ENCODE measurements around the gene KCNK7. TPM values are rescaled to one million over a fixed set of nuclear protein-coding genes. Genes with fewer than 3 reads are reported as not detected.
"Not testable (repeated sequence)": the region's sequence is repeated elsewhere in the genome, so short reads cannot be mapped to it uniquely, and the experiment has no call there.

Gene KCNK7
- total RNA-seq, 1 donor = 1.7 TPM

DNA sequence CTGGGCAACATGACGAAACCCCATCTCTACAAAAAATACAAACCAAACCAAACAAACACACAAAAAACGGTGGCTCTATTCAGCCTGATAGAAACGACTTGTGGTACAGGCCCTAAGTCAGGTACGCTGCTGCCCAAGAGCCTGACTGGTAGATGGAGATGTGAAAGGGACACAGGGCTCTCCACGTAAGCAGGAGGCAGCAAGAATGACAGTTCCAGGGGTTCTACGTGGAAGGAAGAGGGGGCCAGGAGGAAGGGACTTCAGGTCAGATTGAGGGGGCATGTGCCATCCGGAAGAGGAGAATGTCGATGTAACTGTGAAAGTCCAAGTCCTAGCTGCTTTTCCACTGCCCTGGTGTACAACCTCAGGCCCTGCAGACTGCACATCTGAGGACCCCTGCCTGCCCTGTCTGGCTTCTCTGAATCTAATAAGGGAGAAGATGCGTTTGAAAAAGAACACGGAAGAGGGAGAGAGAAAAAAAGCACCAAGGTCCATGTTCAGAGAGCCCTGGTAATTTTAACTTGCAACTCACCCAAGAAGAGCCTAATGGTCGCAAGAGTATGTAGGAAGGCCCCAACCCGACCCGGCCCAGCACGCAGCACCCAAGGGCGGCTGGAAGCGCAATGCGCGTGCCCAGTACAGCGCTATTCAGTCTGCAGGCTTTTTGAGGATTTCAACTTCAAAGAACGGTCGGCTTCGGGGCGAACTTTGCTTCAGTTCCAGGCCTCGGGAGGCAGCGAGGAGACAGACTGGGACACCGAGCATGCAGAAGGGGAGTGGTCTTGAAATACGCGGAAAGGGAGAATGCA is 26.2 kb downstream of the KCNK7 start:
- H3K9me3 ChIP-seq (ENCODE audit: low read depth, low read length) = no peaks in the 10 kb centered on the region
- H3K4me1 ChIP-seq (ENCODE audit: insufficient read depth, low read length) = peaks cover 83% of the 10 kb centered on the region
- no peaks in the 10 kb centered on the region for H3K27me3 ChIP-seq (ENCODE audit: insufficient read depth, low read length)
- peak overlapping the region; percentile 60 for H3K4me3 ChIP-seq (ENCODE audit: low read length)

DNA sequence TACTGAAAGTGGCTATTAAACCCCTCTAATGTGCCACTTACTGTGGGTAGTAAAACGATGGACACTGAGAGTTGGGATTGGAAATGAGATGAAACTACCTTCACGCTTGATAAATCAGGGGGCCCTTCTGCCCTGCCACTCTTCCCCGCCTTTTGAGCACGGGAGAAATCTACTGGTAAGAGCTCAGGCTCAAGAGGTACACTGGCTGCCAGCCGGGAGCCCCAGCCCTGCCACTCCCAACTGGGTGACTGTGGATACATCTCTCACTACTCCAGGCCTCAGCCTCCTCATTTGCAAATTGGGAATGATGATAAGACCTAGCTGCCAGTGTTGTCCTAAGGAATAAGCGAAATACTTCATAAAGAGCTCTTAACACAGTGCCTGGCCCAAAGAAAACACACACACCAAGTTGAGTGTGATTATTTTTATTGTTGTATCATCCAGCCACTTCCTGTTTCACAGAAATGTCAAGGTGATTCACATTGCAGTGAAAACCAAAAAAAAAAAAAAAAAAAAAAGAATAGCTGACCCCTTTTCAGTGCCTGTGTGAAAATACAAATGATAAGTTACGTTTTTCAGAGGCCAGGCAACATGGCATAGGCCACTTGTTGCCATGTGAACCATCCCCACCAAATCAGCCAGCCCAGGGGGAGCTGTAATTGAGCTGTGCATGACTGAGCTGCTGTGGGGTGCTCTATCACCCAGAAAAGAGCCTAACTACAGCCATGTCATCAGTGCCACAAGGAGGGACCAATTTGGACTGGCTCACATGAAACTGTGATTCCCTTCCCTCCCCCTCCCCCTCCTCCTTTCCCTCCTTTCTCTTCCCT is 29.8 kb downstream of the KCNK7 start:
- peaks cover 60% of the 10 kb centered on the region for H3K4me1 ChIP-seq (ENCODE audit: insufficient read depth, low read length)
- H3K9me3 ChIP-seq (ENCODE audit: low read depth, low read length) = no peaks in the 10 kb centered on the region
- H3K4me3 ChIP-seq (ENCODE audit: low read length) = no peak overlapping the region
- no peaks in the 10 kb centered on the region for H3K27me3 ChIP-seq (ENCODE audit: insufficient read depth, low read length)

DNA sequence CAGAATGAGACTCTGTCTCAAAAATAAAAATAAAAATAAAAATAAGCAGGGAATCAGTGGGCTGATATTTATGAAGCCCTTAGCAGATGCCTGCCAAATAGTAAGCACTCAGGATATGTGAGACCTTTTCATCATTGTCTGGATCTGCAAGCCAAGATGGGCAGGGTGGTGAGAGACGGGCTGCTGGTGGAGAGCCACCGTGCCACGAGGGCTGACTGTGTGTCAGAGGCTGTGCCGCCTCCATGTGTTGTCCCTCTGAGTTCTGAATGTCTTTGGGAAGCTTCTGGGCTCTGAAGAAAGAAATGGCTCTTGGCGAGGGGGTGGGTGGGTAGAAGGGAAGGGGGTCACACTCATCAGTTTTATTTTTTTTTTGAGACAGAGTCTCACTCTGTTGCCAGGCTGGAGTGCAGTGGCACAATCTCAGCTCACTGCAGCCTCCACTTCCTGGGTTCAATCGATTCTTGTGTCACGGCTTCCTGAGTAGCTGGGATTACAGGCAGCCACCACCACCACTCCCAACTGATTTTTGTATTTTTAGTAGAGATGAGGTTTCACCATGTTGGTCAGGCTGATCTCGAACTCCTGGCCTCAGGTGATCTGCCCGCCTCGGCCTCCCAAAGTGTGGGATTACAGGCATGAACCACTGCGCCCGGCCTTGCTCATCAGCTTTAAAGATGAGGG is 30.6 kb downstream of the KCNK7 start:
- not testable (repeated sequence) for H3K9me3 ChIP-seq (ENCODE audit: low read depth, low read length); H3K27me3 ChIP-seq (ENCODE audit: insufficient read depth, low read length); H3K4me3 ChIP-seq (ENCODE audit: low read length)
- peaks cover 57% of the 10 kb centered on the region for H3K4me1 ChIP-seq (ENCODE audit: insufficient read depth, low read length)

- H3K4me1 ChIP-seq (ENCODE audit: insufficient read depth, low read length) = peaks cover 56% of the 10 kb centered on the region
- no peak overlapping the region for H3K4me3 ChIP-seq (ENCODE audit: low read length)
- H3K9me3 ChIP-seq (ENCODE audit: low read depth, low read length) = no peaks in the 10 kb centered on the region
- no peaks in the 10 kb centered on the region for H3K27me3 ChIP-seq (ENCODE audit: insufficient read depth, low read length)
Observed at GRCh38 chr11:65563601-65564000, 32.0 kb downstream of the KCNK7 start.

DNA sequence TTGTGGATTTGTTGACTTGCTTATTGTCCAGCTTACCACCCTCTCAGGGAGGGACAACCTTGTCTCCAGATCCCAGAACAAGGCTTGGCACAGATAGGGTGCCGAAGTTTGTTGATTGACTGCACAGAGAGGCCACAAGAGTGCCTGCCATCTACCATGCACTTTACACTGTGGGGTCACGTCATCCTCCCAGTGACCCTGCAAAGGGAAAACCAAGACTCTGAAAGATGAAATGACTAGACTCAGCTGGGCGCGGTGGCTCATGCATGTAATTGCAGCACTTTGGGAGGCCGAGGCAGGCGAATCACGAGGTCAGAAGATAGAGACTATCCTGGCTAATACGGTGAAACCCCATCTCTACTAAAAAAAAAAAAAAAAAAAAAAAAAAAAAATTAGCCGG is 32.8 kb downstream of the KCNK7 start:
- Histone ChIP-seq H3K4me3 (ENCODE audit: low read length) (no peak overlapping the region), H3K4me1 (ENCODE audit: insufficient read depth, low read length) (peaks cover 50% of the 10 kb centered on the region), H3K27me3 (ENCODE audit: insufficient read depth, low read length) (no peaks in the 10 kb centered on the region), H3K9me3 (ENCODE audit: low read depth, low read length) (no peaks in the 10 kb centered on the region)

- Histone ChIP-seq H3K9me3 (ENCODE audit: low read depth, low read length) (no peaks in the 10 kb centered on the region), H3K27me3 (ENCODE audit: insufficient read depth, low read length) (no peaks in the 10 kb centered on the region), H3K4me1 (ENCODE audit: insufficient read depth, low read length) (peaks cover 47% of the 10 kb centered on the region), H3K4me3 (ENCODE audit: low read length) (no peak overlapping the region)
Observed at GRCh38 chr11:65562020-65562419, 33.6 kb downstream of the KCNK7 start.

- Histone ChIP-seq H3K4me1 (ENCODE audit: insufficient read depth, low read length) (peaks cover 40% of the 10 kb centered on the region), H3K4me3 (ENCODE audit: low read length) (no peak overlapping the region), H3K27me3 (ENCODE audit: insufficient read depth, low read length) (no peaks in the 10 kb centered on the region), H3K9me3 (ENCODE audit: low read depth, low read length) (no peaks in the 10 kb centered on the region)
Observed at GRCh38 chr11:65560555-65561418, 34.8 kb downstream of the KCNK7 start.

- H3K27me3 ChIP-seq (ENCODE audit: insufficient read depth, low read length) = no peaks in the 10 kb centered on the region
- H3K9me3 ChIP-seq (ENCODE audit: low read depth, low read length) = no peaks in the 10 kb centered on the region
- peaks cover 39% of the 10 kb centered on the region for H3K4me1 ChIP-seq (ENCODE audit: insufficient read depth, low read length)
- H3K4me3 ChIP-seq (ENCODE audit: low read length) = no peak overlapping the region
Observed at GRCh38 chr11:65559951-65560537, 35.6 kb downstream of the KCNK7 start.

DNA sequence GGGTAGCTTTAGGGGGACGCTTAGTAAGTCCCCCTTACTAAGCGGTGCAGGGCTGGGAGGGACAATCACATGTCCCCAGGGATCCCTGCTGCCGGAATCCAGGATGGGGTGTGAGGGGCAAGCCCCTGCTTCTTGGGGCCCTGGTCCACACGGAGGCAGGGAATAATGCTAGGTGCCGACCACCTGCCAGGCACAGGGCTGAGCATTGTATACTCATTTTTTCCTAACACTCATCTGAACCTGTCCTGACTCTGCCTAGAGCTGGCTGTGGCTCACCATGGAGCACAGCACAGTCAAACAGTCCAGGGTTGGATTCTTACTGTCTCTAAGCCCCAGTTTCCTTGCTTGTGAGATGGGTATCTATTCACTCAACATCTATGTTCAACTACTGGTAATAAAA is 36.1 kb downstream of the KCNK7 start:
- no peaks in the 10 kb centered on the region for H3K9me3 ChIP-seq (ENCODE audit: low read depth, low read length)
- no peaks in the 10 kb centered on the region for H3K27me3 ChIP-seq (ENCODE audit: insufficient read depth, low read length)
- H3K4me3 ChIP-seq (ENCODE audit: low read length) = no peak overlapping the region
- H3K4me1 ChIP-seq (ENCODE audit: insufficient read depth, low read length) = peaks cover 39% of the 10 kb centered on the region

GRCh38 chr11:65558930-65559509 is 36.6 kb downstream of the KCNK7 start:
- Histone ChIP-seq H3K27me3 (ENCODE audit: insufficient read depth, low read length) (no peaks in the 10 kb centered on the region), H3K9me3 (ENCODE audit: low read depth, low read length) (no peaks in the 10 kb centered on the region), H3K4me3 (ENCODE audit: low read length) (no peak overlapping the region), H3K4me1 (ENCODE audit: insufficient read depth, low read length) (peaks cover 42% of the 10 kb centered on the region)

- H3K4me3 ChIP-seq (ENCODE audit: low read length) = peak within 1 kb of the TSS; percentile 44
- H3K27me3 ChIP-seq (ENCODE audit: insufficient read depth, low read length) = no peaks in the 10 kb centered on the region
- peaks cover 46% of the 10 kb centered on the region for H3K4me1 ChIP-seq (ENCODE audit: insufficient read depth, low read length)
- no peaks in the 10 kb centered on the region for H3K9me3 ChIP-seq (ENCODE audit: low read depth, low read length)
Observed at GRCh38 chr11:65558002-65558929, 37.3 kb downstream of the KCNK7 start, which contains the start of gene LTBP3. LTBP3 (minus strand) TSS chr11:65558359; CDS start chr11:65557959, 400 bp downstream.

GRCh38 chr11:65557280-65558001 is 38.2 kb downstream of the KCNK7 start:
- H3K4me3 ChIP-seq (ENCODE audit: low read length) = peak overlapping the region; percentile 12

More at GRCh38 chr11:65557280-65558001, 38.2 kb downstream of the KCNK7 start:
- Histone ChIP-seq H3K27me3 (ENCODE audit: insufficient read depth, low read length) (no peaks in the 10 kb centered on the region), H3K9me3 (ENCODE audit: low read depth, low read length) (no peaks in the 10 kb centered on the region), H3K4me1 (ENCODE audit: insufficient read depth, low read length) (peaks cover 53% of the 10 kb centered on the region)

All from mononuclear cell (primary cell).